Measurements from ENCODE around the gene FBXL19.

FBXL19 gene

DNA sequence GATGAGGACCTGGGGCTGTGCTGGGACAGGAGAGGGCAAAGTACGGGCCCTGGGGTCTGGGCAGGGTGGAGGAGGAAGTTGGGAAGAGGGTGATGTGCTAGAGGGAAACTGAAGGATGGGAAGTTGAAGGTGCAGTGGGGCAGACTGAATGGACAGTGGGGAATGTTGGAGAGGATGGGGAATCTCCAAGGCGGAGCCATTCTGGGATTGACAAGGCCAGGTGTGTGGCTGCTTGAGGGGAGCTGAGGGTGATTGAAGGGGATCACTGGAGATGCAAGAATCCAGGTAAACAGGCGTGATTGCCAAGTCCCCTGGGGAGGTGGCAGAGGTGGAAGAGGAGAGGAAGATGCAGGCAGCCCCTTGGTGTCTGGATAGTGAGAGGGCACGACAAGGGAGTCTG lies 53.1 kb downstream of the FBXL19 start:
- no peak for FAIRE-seq
- DNase-seq (ENCODE audit: insufficient read length, low spot score), result no peak
- TF ChIP-seq, protein P1, sequence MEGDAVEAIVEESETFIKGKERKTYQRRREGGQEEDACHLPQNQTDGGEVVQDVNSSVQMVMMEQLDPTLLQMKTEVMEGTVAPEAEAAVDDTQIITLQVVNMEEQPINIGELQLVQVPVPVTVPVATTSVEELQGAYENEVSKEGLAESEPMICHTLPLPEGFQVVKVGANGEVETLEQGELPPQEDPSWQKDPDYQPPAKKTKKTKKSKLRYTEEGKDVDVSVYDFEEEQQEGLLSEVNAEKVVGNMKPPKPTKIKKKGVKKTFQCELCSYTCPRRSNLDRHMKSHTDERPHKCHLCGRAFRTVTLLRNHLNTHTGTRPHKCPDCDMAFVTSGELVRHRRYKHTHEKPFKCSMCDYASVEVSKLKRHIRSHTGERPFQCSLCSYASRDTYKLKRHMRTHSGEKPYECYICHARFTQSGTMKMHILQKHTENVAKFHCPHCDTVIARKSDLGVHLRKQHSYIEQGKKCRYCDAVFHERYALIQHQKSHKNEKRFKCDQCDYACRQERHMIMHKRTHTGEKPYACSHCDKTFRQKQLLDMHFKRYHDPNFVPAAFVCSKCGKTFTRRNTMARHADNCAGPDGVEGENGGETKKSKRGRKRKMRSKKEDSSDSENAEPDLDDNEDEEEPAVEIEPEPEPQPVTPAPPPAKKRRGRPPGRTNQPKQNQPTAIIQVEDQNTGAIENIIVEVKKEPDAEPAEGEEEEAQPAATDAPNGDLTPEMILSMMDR (IDR thresholded peaks at IDR 0.05; ENCODE audit: insufficient read depth, missing control alignments), result no peak

DNA sequence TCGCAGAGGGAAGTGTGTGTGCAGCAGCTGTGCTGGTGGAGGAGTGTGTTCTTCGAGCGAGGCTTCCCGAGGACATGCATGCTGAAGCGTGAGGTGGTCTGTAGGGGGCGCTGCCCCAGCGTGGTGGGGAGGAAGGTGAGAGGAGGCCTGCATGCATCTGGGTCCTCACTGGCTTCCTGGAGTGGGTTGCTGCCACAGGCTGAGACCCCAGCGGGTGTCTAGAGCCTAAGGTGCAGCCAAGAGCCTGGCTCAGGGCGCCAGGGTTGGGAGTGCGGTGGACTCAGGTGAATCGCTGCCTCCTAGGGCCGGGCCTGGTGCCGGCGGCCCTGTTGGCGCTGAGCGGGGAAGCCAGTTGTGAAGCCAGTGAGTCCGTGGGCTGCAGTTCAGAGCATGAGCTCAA lies 54.1 kb downstream of the FBXL19 start:
- TF ChIP-seq, protein P1 (IDR thresholded peaks at IDR 0.05; ENCODE audit: insufficient read depth, missing control alignments), result peak; percentile 25
- DNase-seq (ENCODE audit: insufficient read length, low spot score) (no peak), FAIRE-seq (no peak)

DNA sequence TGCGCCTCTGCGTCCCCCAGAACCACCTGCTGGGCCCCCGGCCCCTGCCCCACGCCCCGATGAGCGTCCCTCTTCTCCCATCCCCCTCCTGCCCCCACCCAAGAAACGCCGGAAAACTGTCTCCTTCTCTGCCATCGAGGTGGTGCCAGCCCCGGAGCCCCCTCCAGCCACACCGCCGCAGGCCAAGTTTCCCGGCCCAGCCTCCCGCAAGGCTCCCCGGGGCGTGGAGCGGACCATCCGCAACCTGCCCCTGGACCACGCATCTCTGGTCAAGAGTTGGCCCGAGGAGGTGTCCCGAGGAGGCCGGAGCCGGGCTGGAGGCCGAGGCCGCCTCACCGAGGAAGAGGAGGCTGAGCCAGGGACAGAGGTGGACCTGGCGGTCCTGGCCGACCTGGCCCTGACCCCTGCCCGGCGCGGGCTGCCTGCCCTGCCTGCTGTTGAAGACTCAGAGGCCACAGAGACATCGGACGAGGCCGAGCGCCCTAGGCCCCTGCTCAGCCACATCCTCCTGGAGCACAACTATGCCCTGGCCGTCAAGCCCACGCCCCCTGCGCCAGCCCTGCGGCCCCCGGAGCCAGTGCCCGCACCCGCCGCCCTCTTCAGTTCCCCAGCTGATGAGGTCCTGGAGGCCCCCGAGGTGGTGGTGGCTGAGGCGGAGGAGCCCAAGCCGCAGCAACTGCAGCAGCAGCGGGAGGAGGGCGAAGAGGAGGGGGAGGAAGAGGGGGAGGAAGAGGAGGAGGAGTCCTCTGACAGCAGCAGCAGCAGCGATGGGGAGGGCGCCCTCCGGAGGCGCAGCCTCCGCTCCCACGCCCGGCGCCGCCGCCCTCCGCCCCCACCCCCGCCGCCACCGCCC lies 56.0 kb downstream of the FBXL19 start:
- no peak for DNase-seq (ENCODE audit: insufficient read length, low spot score)
- no peak for FAIRE-seq
- TF ChIP-seq, protein P1 (IDR thresholded peaks at IDR 0.05; ENCODE audit: insufficient read depth, missing control alignments), result no peak

DNA sequence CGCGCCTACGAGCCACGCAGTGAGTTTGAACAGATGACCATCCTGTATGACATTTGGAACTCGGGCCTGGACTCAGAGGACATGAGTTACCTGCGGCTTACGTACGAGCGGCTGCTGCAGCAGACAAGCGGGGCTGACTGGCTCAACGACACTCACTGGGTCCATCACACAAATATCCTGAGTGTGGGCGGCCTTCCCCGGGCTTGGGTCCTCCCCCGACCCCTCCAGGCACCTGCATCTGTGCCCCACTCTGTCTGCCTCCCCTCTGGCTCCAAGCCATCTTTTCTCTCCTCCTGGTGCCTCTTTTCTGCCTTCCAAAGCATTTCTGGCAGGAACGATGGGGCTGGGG lies 56.6 kb downstream of the FBXL19 start:
- DNase-seq (ENCODE audit: insufficient read length, low spot score) (no peak), FAIRE-seq (no peak)
- TF ChIP-seq, protein P1 (IDR thresholded peaks at IDR 0.05; ENCODE audit: insufficient read depth, missing control alignments), result no peak

DNA sequence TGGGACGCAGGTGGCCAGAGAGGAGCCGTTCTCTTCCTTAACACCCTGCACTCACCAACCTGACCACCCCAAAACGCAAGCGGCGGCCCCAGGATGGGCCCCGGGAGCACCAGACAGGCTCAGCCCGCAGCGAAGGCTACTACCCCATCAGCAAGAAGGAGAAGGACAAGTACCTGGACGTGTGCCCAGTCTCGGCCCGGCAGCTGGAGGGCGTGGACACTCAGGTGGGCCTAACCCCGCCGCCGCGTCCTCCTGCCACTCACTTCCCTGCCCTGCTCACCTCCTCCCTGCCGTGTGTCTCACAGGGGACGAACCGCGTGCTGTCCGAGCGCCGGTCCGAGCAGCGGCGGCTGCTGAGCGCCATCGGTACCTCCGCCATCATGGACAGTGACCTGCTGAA lies 57.1 kb downstream of the FBXL19 start:
- no peak for DNase-seq (ENCODE audit: insufficient read length, low spot score)
- TF ChIP-seq, protein P1 (IDR thresholded peaks at IDR 0.05; ENCODE audit: insufficient read depth, missing control alignments), result no peak
- FAIRE-seq, result no peak

DNA sequence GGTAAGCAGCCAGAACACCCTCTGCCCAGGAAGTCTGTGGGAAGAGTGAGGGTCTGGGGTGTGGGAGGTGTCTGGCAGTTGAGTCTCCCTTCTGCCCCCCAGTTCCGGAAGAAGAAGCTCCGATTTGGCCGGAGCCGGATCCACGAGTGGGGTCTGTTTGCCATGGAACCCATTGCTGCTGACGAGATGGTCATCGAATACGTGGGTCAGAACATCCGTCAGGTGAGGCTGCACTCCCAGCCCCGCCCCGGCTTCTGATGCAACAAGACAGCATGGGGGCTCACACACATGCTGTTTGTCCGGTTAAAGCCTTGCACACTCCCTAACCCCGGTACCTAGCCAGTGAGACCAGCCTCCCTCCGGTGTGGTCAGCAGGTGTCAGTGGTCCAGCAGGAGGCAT lies 57.6 kb downstream of the FBXL19 start:
- DNase-seq (ENCODE audit: insufficient read length, low spot score), result no peak

More for the DNA sequence above, 57.6 kb downstream of the FBXL19 start:
- FAIRE-seq, result no peak
- TF ChIP-seq, protein P1 (IDR thresholded peaks at IDR 0.05; ENCODE audit: insufficient read depth, missing control alignments), result no peak
